GM19468 (cell line): ENCODE measurements around the gene TMEM135.
"Not testable (repeated sequence)": the region's sequence is repeated elsewhere in the genome, so short reads cannot be mapped to it uniquely, and the experiment has no call there.

Experiments
- ATAC-seq: cut with Tn5 transposase; IDR thresholded peaks from one replicate; pipeline ENCODE4 v1.9.1; 2021; ENCODE audit warnings: mild to moderate bottlenecking, moderate library complexity, moderate number of reproducible peaks; ENCODE audit not compliant: unreplicated experiment; ENCODE audit errors: extremely low read depth

Gene TMEM135

DNA sequence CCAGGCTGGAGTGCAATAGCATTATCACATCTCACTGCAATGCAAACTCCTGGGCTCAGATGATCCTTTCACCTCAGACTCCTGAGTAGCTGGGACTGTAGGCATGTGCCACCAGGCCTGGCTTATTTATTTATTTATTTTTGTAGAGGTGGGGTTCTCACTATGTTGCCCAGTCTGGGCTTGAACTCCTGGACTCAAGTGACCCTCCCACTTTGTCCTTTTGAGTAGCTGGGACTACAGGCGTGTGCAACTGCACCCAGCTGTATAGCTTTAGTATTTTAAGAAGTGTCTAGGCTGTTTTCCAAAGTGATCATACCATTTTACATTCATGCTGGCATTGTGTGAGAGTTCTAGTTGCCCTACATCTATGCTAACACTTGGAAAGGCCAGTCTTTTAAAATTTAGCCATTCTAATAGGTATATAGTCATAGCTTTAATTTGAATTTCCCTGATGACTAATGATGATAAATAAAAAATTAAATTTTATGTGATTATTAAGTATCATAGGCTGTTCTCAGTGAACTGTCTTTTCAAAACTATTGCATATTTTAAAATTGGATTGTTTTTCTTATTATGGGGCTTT is 96.9 kb downstream of the TMEM135 start:
- ATAC-seq, result no peak

DNA sequence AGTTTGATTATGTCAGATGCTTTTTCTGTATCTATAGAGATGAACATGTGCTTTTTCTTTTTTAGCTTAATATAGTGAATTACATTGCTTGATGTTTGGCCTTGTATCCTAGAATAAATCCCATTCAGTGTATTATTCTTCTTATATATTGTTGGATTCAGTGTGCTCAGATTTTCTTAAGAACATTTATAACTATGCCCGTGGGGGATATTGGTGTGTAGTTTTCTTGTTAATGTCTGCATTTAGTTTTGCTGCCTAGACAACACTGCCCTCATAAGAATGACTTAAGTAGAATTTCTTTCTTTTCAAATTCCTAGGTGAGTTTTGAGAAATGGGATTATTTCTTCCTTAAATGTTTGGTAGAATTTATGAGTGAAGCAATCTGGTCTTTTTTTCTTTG is 98.5 kb downstream of the TMEM135 start:
- ATAC-seq, result no peak

DNA sequence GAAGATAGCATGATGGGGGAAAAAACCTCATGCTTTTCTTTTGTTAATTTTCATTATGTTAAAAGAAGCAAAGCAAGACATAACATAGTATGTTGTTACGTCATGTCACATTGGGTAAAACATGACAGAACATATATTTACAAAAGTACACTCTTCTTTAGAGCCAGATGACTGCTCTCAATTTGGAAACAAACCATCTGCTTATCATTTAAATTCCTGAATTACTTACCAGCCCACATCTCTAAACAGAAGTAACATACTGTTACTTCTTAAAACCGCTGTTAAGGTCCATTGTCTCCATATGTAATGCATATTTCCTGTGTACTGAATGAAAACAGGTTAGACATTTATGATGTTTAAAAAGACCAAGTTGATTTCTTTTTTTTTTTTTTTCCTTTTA is 100.0 kb downstream of the TMEM135 start:
- ATAC-seq, result no peak

DNA sequence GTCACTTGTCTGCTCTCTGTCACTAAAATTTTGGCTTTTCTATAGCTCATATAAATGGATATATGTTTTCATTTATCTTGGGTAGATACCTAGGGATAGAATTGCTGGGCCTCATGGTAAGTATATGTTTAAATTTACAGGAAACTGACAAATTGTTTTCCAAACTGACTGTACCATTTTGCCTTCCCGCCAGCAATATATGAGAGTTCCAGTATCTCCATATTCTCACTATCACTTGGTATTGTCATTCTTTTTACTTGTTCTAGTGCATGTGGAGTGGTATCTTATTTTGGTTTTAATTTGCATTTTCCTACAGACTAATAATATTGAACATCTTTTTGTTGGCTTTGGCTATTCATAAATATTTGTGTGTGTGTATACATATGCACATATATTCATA is 101.7 kb downstream of the TMEM135 start:
- no peak for ATAC-seq

DNA sequence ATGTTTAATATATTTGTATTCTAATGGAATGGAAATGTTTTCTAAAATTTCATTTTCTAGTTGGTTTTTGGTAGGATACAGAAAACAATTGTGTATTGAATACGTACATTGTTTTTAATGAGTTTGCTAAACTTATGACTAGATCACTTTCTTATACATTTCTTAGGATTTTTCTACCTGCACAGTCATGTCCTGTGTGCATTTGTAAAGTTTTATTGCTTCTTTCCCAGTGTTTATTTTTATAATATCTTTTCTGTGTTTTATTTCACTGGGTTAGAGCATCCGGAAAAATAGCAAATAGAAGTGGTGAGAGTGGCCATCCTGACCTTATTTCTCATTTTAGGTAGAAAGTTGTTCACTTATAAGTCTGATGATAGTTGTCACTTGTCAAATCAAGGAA is 103.6 kb downstream of the TMEM135 start:
- ATAC-seq, result no peak

DNA sequence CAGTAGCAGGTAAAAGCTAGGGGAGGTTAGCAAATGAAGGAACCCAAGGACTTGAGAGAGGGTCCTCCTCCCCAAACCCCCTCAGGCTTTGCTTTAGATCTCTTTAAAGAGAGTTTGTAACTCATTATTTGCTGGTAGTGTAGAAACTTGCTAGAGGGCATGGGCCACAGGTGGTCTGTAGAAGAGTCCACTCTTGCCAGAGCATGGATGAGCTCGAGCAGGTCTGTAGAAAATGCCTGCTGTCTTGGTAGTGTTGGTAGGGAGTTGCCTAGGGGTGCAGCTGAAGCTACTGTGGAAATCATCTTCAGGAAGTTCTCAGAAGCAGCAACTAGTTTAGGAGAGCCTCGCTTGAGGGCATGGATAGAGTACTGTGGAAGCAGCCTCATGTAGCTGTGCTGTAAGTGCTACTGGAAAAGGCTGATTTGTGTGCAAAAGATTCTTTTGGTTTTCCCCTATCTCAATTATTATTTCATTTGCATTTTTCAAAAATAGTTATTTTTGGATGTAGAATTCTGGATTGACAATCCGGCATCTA is 104.3 kb downstream of the TMEM135 start:
- no peak for ATAC-seq

DNA sequence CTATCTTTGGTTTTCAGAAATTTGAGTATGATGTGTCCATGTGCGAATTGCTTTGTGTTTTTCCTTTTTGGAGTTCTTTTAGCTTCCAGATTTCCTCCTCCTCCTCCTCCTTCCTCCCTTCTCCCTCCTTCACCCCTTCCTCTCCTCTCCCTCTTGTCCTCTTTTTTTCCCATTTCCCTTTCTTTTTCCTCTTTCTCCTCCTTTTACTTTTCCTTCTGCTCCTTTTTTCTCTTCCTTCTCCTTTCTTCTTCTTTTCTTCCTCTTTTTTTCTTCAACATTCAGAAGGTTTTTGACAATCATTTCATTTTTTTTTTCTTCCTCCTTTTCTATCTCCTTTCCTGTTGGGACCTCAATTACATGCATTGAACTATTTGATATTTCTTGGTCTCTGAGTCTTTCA is 104.9 kb downstream of the TMEM135 start:
- no peak for ATAC-seq

DNA sequence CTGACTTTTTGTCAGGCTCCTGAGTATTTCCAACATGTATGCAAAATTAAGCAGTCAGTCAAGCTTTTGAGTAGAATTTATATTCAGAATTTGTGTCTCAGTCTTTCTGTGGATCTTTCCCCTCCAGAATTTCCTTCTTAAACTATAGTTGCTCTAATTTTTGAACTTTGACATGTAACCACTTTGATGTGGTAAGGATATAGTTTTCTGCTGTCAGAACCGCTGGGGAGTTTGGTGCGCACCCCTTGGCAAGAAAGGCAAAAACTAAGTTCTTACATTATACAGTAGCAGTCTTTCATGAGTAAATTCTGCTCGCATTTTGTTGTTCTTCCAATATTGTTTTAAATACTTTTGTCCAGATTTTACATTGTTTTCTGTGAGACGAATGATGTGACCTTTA is 105.9 kb downstream of the TMEM135 start:
- no peak for ATAC-seq

DNA sequence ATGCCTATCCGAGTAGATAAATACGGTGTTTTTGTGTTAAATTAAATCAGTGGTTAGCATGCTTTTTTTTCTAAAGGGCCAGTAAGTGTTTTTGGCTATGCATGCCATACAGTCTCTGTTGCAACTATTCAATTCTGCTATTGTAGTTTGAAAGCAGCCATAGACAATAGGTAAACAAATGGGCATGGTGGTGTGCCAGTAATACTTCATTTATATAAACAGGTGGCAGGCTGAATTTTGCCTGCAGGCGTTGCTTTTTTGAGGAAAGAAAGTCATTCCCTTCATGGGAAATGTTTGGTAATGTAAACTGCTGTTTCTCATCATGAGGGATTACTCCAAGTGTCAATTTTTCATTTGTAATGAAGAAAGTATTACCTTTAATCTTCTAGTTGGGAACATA is 106.5 kb downstream of the TMEM135 start:
- no peak for ATAC-seq

DNA sequence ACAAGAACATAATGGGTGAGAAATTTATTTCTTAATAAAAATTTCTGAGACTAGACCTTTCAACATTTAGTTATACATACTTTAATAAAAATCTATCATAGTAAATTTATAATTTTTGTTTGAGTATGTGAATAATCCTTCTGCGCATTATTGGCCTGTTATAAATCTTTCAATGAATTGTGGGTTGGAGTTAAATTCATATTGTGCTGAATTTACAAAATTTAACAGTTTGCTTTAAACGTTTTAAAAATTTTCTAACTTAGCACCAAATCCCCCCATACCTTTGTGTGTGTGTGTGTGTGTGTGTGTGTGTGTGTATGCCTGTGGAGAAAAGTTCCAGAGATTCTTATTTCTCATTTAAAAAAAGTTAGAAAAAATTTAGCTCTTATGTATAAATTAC is 111.0 kb downstream of the TMEM135 start:
- no peak for ATAC-seq

DNA sequence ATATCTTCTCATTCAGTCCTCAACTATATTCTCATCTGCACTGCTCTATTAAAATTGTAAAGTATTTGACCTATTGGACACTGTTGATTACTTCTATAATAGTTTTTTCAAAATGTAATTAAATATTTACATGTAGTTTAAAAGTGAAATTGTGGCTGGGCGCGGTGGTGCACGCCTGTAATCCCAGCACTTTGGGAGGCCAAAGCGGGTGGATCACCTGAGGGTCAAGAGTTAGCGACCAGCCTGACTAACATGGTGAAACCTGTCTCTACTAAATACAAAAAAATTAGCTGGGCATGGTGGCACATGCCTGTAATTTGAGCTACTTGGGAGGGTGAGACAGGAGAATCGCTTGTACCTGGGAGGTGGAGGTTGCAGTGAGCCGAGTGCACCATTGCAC is 112.0 kb downstream of the TMEM135 start:
- ATAC-seq, result not testable (repeated sequence)

DNA sequence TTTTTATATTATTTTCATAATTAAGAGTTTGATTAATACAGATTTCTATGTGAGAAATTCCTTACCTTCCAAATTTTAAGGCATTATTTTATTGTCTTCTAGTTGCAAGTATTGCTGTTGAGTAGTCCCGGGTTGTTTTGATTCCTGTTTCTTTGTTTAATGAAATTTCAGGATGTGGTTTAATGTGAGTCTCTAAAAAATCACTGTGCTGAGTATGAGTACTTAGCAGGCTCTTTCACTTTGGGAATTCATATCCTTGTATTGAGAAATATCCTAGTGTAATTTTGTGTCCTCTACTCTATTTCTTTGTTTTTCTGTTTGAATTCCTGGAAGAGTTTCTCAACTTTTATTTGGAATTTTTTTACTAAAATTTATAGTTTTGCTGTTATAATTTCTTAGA is 113.2 kb downstream of the TMEM135 start:
- no peak for ATAC-seq

DNA sequence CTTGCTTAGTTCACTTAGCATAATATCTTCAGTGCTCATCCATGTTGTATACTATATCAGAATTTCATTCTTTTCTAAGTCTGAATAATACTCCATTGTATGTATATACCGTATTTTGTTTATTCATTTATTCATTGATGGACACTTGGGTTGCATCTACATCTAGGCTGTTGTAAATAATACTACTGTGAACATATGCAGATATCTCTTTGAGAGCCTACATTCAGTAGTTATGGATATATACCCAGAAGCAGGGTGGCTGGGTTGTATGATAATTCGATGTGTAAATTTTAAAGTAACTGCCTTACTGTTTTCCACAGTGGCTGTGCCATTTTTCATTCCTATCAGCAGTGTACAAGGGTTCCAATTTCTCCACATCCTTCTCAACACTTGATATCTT is 116.5 kb downstream of the TMEM135 start:
- no peak for ATAC-seq

DNA sequence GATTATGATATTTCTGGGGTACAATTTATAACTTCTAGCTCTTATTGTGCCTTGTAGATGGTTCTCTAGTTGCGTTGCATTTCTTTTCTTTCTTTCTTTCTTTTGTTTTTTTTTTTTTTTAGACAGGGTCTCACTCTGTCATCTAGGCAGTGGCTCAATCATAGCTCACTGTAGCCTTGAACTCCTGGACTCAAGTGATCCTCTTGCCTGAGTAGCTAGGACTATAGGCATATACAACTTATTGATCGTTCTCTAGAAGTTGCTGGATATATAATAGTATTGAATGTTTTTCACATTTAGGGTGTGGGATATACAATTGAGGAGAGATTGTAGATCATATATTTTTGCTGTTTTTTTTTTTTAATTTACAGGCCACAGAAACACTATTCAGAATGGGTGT is 119.2 kb downstream of the TMEM135 start:
- no peak for ATAC-seq

DNA sequence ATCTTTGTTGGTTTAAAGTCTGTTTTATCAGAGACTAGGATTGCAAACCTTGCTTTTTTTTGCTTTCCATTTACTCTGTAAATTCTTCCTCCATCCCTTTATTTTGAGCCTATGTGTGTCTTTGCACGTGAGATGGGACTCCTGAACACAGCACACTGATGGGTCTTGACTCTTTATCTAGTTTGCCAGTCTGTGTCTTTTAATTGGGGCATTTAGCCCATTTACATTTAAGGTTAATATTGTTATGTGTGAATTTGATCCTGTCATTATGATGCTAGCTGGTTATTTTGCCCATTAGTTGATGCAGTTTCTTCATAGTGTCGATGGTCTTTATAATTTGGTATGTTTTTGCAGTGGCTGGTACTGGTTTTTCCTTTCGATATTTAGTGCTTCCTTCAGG is 131.3 kb downstream of the TMEM135 start:
- ATAC-seq, result not testable (repeated sequence)

DNA sequence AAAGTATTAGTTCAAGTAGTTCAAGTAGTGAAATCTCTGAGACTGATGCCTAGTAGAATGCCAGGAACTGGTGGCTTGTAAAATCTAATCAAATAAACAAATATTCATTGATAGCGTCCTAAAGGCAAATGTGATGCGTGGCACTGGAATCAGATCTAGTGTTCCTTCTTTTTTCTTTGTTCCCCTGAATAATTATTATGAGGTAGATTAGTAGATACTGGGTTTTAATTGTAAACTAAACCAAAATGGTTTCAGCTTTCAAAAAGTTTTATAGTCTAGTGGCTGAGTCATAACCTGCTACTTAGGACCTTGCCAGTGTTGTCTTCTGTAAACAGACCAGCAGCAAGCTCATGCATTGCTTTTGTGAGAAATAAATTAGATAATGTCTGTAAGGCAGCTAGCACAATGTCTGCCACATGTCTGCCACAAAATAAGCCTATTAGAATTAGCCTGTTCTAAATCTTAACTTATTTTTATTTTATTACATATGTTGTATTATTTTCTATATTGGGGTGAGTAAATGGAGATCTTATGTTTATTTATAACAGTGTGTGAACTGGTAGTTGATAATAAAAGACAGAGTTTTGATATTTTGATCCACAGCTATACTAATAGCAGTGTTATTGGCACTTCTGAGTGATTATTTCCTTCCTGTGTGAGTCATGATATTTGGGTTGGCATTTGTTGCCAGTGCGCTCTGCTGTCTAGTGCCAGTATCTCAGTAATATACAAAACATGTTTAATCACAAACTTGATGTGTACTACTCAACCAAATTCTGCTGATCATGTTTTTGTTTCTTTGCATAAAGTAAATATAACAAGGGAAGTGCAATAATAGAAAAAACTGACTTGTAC is 135.7 kb downstream of the TMEM135 start:
- ATAC-seq, result no peak

DNA sequence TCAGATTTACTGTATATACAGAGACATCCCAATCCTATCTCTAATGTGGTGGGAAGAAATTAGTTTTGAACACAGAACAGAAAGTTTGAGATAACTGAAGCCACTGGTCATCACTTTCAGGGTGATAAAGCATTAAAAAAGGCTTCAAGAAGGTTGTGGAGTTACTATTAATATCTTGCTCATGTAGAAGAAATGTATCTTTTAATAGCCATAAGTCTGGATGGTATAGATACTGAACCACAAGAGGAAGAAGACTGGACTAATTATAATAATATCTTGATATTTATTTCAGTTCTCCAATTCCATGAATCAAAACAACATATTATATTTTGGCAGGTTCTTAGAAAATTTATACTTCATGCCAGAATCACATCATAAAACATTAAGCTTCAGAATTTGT is 137.1 kb downstream of the TMEM135 start:
- no peak for ATAC-seq

DNA sequence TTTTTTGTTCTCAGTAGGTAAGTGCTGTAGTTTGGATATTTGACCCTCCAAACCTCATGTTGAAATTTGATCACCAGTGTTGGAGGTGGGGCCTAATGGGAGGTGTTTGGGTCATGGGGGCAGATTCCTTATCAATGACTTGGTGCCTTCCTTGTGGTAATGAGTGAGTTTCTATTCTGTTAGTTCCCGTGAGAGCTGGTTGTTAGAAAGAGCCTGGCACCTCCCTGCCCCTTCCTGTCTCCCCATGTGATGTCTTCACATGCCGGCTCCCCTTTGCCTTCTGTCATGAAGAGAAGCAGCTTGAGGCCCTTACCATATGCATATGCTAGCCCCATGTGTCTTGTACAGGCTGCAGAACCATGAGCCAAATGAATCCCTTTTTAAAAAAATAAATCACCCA is 138.3 kb downstream of the TMEM135 start:
- ATAC-seq, result no peak

DNA sequence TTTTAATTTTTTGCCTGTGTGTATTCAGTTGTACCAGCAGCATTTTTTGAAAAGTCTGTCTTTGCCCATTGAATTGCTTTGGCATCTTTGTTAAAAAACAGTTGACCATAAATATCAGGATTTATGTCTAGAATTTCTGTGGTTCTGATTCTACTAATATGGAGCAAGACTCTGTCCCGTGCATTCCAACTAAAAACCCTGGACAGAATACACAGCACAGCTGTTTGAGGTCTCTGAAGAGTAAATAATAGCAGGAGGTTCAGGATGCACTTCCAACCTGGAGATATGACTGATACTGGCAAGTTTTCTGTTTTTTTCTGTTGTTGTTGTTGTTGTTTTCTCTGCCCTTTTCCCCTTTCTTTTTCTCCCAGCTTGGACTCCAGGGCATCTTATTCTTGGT is 141.9 kb downstream of the TMEM135 start:
- ATAC-seq, result no peak

DNA sequence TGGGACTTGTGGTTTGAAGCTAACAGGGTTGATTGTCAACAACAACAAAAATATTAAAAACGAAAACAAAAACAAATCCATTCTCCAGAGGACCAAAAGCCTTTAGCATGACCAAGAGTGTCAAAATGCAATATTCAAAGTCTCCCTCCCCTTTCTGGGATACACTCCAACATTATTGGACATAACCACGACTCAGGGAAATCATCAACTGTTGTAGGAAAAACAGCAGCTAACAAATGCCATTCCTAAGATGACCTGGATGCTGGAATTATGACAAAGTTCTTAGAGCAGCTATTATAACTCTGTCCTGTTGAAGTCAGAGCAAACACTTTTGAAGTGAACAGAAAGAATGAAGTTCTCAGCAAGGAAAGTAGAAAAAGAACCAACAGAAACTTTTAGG is 143.0 kb downstream of the TMEM135 start:
- no peak for ATAC-seq

DNA sequence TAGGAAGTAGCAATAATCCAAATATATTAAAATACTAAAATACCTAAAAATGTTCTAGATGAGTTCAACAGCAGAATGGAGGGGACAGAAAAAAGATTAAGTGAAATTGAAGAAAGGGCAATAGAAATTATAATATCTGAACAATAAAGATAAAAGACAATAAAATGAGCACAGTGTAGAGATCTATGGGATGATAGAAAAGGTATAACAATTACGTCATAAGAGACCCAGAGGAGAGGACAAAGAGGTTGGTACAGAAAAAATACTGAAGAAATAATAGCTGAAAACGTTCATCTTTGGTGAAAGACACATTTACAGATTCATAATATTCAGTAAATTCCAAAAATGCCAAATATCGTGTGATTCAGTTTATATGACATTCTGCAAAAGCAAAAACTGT is 143.4 kb downstream of the TMEM135 start:
- ATAC-seq, result no peak

DNA sequence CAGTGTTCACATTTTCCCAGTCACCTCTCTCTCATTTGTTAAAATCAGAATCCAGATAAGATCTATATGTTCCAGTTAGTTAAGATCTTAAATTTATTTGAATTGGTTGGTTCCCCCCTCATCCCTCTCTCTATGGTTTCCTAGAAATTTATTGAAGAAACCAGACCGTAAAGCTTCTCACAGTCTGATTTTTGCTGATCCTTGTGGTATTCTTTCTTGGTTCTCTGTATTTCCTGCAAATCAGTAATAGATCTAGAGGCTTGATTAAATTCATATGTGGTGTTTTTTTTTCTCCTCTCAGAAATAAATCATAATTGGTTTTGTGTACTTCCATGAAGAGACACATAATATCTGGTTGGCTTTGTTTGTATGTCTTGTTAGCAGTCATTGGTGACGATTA is 147.5 kb downstream of the TMEM135 start:
- ATAC-seq, result no peak
